Glutamatergic neuron (in vitro differentiated cells): ENCODE measurements around the gene PHF1. TPM values are rescaled to one million over a fixed set of nuclear protein-coding genes. Genes with fewer than 3 reads are reported as not detected.
A peak's percentile ranks its signal among the peaks of the same experiment; 100 is the strongest.

Experiments used
- DNase-seq: peaks from one replicate; pipeline ENCODE4 v3.0.0; 2022
- H3K27ac Mint-ChIP-seq: one replicate; pipeline ENCODE4 v1.8.0; 2020; ENCODE audit warnings: mild to moderate bottlenecking, mixed read lengths, inconsistent platforms; ENCODE audit not compliant: unreplicated experiment
- H3K27me3 Mint-ChIP-seq: one replicate; pipeline ENCODE4 v1.8.0; 2020; ENCODE audit warnings: mild to moderate bottlenecking, moderate library complexity, mixed read lengths, inconsistent platforms; ENCODE audit not compliant: unreplicated experiment
- H3K36me3 Mint-ChIP-seq: one replicate; pipeline ENCODE4 v1.8.0; 2020; ENCODE audit warnings: mild to moderate bottlenecking, mixed read lengths, inconsistent platforms; ENCODE audit not compliant: unreplicated experiment
- H3K4me1 Mint-ChIP-seq: one replicate; pipeline ENCODE4 v1.8.0; 2020; ENCODE audit warnings: mild to moderate bottlenecking, low read depth, mixed read lengths, inconsistent platforms; ENCODE audit not compliant: unreplicated experiment
- H3K4me3 Mint-ChIP-seq: one replicate; pipeline ENCODE4 v1.8.0; 2020; ENCODE audit warnings: mild to moderate bottlenecking, mixed read lengths, inconsistent platforms; ENCODE audit not compliant: unreplicated experiment
- H3K9me3 Mint-ChIP-seq: one replicate; pipeline ENCODE4 v1.8.0; 2020; ENCODE audit warnings: mild to moderate bottlenecking, moderate library complexity, mixed read lengths, inconsistent platforms; ENCODE audit not compliant: unreplicated experiment
- CTCF ChIP-seq: fragments of 200-600 bp; sonication (generic); IDR thresholded peaks from one replicate; pipeline ENCODE4 v1.5.0; 2021; ENCODE audit not compliant: partially characterized antibody, unreplicated experiment
- total RNA-seq: library from RNA; stranded (reverse); fragmentation: NEBNext Ultra II Directional; extraction: Animal tissue kit (Norgen Biotek cat#: 25700); gene quantifications from one replicate; pipeline ENCODE4 v1.2.1, GENCODE V29; 2021; ENCODE audit not compliant: unreplicated experiment

PHF1 gene
- total RNA-seq, 1 donor from 2014 or later, result 73.5 TPM

GRCh38 chr6:33425668-33426577 lies 15.1 kb downstream of the PHF1 start:
- no peak for TF ChIP-seq CTCF
- peaks cover 15% of the 10 kb centered on the region for H3K36me3 Mint-ChIP-seq
- H3K4me3 Mint-ChIP-seq, result peak overlapping the region; percentile 89
- DNase-seq, result peak; percentile 85
- H3K9me3 Mint-ChIP-seq, result peaks cover 19% of the 10 kb centered on the region
- peak overlapping the region; percentile 46 for H3K27ac Mint-ChIP-seq
- H3K27me3 Mint-ChIP-seq, result peaks cover 19% of the 10 kb centered on the region
- peaks cover 77% of the 10 kb centered on the region for H3K4me1 Mint-ChIP-seq

GRCh38 chr6:33426590-33427511 lies 16.0 kb downstream of the PHF1 start:
- H3K4me1 Mint-ChIP-seq, result peaks cover 72% of the 10 kb centered on the region
- H3K4me3 Mint-ChIP-seq, result peak overlapping the region; percentile 89
- H3K27me3 Mint-ChIP-seq, result peaks cover 10% of the 10 kb centered on the region
- no peak for TF ChIP-seq CTCF
- peaks cover 15% of the 10 kb centered on the region for H3K36me3 Mint-ChIP-seq
- H3K27ac Mint-ChIP-seq, result no peak overlapping the region
- DNase-seq, result no peak
- H3K9me3 Mint-ChIP-seq, result peaks cover 11% of the 10 kb centered on the region

GRCh38 chr6:33427585-33428223 lies 16.9 kb downstream of the PHF1 start:
- H3K4me3 Mint-ChIP-seq, result peak overlapping the region; percentile 89
- peaks cover 10% of the 10 kb centered on the region for H3K9me3 Mint-ChIP-seq
- H3K27me3 Mint-ChIP-seq, result peaks cover 12% of the 10 kb centered on the region
- peaks cover 70% of the 10 kb centered on the region for H3K4me1 Mint-ChIP-seq
- H3K27ac Mint-ChIP-seq, result no peak overlapping the region
- DNase-seq, result peak; percentile 70
- peaks cover 15% of the 10 kb centered on the region for H3K36me3 Mint-ChIP-seq
- no peak for TF ChIP-seq CTCF

GRCh38 chr6:33428224-33428965 lies 17.6 kb downstream of the PHF1 start:
- Mint-ChIP-seq H3K9me3 (peaks cover 10% of the 10 kb centered on the region), H3K4me3 (peak overlapping the region; percentile 93), H3K27ac (peak overlapping the region; percentile 80), H3K36me3 (peaks cover 8% of the 10 kb centered on the region), H3K4me1 (peaks cover 68% of the 10 kb centered on the region), H3K27me3 (peaks cover 13% of the 10 kb centered on the region)
- no peak for DNase-seq
- TF ChIP-seq CTCF, result peak; percentile 59
